Measurements from ENCODE around the gene NHEJ1. TPM values are rescaled to one million over a fixed set of nuclear protein-coding genes. Genes with fewer than 3 reads are reported as not detected.

NHEJ1 gene
- total and polyA plus RNA-seq, 2 donors (not counting 3 experiments of a cell fraction or from before 2014, with no cell fraction given), result 12.8 to 12.9 TPM

GRCh38 chr2:219112651-219113338, 47.8 kb downstream of the NHEJ1 start:
- Histone ChIP-seq H3K27me3 (ENCODE audit: control insufficient read depth in 2 of 2, insufficient read depth in 2 of 2, low read length in 2 of 2) (no peaks in the 10 kb centered on the region), H3K9me1 (replicated peaks; ENCODE audit: control insufficient read depth, extremely low read depth, insufficient read depth, low read length) (no peaks in the 10 kb centered on the region), H3K27ac (ENCODE audit: insufficient read depth, low read depth, low read length) (no peak overlapping the region), H3K4me3 (replicated peaks in 1 of 3; ENCODE audit: insufficient read depth in 1 of 3, low read depth in 1 of 3, low read length in 3 of 3) (no peak overlapping the region), H4K20me1 (replicated peaks; ENCODE audit: control insufficient read depth, extremely low read depth, insufficient read depth, low read length) (no peaks in the 10 kb centered on the region), H3K9me3 (replicated peaks; ENCODE audit: control insufficient read depth, insufficient read depth, low read length) (no peaks in the 10 kb centered on the region), H3K4me1 (ENCODE audit: control insufficient read depth, extremely low read depth, insufficient read depth, low read length) (no peaks in the 10 kb centered on the region), H3K36me3 (ENCODE audit: control insufficient read depth in 2 of 2, extremely low read depth in 1 of 2, insufficient read depth in 2 of 2, low read length in 2 of 2) (no peaks in the 10 kb centered on the region), H2AFZ (ENCODE audit: low read depth, low read length) (no peak overlapping the region), H3K9ac (replicated peaks; ENCODE audit: extremely low read depth, insufficient read depth, low read length) (no peak overlapping the region), H3K79me2 (ENCODE audit: control insufficient read depth, insufficient read depth, low read length) (no peaks in the 10 kb centered on the region), H3K4me2 (ENCODE audit: insufficient read depth, low read length) (no peak overlapping the region)
- TF ChIP-seq POLR2AphosphoS5 (IDR thresholded peaks at IDR 0.05; ENCODE audit: insufficient read depth, low read depth, low read length) (no peak), GATA2 (IDR thresholded peaks at IDR 0.05; ENCODE audit: insufficient read depth, insufficient read length, low read depth, low read length) (no peak), JUN (IDR thresholded peaks at IDR 0.05; ENCODE audit: borderline replicate concordance, insufficient read depth, insufficient read length, low read depth) (no peak), MYC (IDR thresholded peaks at IDR 0.05; ENCODE audit: low read depth, low read length) (no peak), FOS (IDR thresholded peaks at IDR 0.05; ENCODE audit: borderline replicate concordance, insufficient read depth, low read length) (no peak), POLR2A (IDR thresholded peaks at IDR 0.05; ENCODE audit: low read depth, low read length) (no peak), EZH2 (IDR thresholded peaks at IDR 0.05; ENCODE audit: borderline replicate concordance, low read depth, low read length, severe bottlenecking) (no peak)
- TF ChIP-seq, protein P1, sequence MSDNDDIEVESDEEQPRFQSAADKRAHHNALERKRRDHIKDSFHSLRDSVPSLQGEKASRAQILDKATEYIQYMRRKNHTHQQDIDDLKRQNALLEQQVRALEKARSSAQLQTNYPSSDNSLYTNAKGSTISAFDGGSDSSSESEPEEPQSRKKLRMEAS (IDR thresholded peaks at IDR 0.05; ENCODE audit: insufficient read depth, insufficient read length), result no peak
- TF ChIP-seq, protein P2, sequence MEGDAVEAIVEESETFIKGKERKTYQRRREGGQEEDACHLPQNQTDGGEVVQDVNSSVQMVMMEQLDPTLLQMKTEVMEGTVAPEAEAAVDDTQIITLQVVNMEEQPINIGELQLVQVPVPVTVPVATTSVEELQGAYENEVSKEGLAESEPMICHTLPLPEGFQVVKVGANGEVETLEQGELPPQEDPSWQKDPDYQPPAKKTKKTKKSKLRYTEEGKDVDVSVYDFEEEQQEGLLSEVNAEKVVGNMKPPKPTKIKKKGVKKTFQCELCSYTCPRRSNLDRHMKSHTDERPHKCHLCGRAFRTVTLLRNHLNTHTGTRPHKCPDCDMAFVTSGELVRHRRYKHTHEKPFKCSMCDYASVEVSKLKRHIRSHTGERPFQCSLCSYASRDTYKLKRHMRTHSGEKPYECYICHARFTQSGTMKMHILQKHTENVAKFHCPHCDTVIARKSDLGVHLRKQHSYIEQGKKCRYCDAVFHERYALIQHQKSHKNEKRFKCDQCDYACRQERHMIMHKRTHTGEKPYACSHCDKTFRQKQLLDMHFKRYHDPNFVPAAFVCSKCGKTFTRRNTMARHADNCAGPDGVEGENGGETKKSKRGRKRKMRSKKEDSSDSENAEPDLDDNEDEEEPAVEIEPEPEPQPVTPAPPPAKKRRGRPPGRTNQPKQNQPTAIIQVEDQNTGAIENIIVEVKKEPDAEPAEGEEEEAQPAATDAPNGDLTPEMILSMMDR (IDR thresholded peaks at IDR 0.05; ENCODE audit: extremely low read depth in 1 of 2, insufficient read depth in 1 of 2, low read depth in 1 of 2, low read length in 2 of 2), result no peak
- dilution Hi-C loops (cut with MboI; ENCODE audit: extremely low pct_ligation_motif_present, low sequenced_read_pairs), result no loop called here
- intact Hi-C loops (cut with micrococcal nuclease), result no loop called here
- FAIRE-seq, result no peak
- no peak for DNase-seq (ENCODE audit: low read depth, low spot score)
- POLR2A ChIA-PET, result no interaction called here
- no TSS peak for BruUV-seq (replicated peaks)
- CTCF ChIA-PET, result interaction anchor here (1.0 to 7.9 kb wide), 4 partner anchors 8 to 83 kb away, joined by 3 to 51 read pairs (median 6); no protein-coding TSS in a partner anchor
